ENCODE measurements around the gene PIP5K1C.

- TF ChIP-seq, protein P1, sequence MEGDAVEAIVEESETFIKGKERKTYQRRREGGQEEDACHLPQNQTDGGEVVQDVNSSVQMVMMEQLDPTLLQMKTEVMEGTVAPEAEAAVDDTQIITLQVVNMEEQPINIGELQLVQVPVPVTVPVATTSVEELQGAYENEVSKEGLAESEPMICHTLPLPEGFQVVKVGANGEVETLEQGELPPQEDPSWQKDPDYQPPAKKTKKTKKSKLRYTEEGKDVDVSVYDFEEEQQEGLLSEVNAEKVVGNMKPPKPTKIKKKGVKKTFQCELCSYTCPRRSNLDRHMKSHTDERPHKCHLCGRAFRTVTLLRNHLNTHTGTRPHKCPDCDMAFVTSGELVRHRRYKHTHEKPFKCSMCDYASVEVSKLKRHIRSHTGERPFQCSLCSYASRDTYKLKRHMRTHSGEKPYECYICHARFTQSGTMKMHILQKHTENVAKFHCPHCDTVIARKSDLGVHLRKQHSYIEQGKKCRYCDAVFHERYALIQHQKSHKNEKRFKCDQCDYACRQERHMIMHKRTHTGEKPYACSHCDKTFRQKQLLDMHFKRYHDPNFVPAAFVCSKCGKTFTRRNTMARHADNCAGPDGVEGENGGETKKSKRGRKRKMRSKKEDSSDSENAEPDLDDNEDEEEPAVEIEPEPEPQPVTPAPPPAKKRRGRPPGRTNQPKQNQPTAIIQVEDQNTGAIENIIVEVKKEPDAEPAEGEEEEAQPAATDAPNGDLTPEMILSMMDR (conservative IDR thresholded peaks at IDR 0.05): no peak
- TF ChIP-seq EZH2 (IDR thresholded peaks at IDR 0.05; ENCODE audit: low read depth): no peak
Observed at GRCh38 chr19:3748965-3749364, 48.7 kb upstream of the PIP5K1C start.
